K562 treated with DMSO at 1 percent for 12 hours (cell line): ENCODE data around the gene SETSIP. TPM values are rescaled to one million over a fixed set of nuclear protein-coding genes. Genes with fewer than 3 reads are reported as not detected.

ENCODE experiments used
- total RNA-seq: library from RNA; unstranded; fragments of 300-600 nt; gene quantifications from 2 replicates; pipeline ENCODE4 v1.2.3, GENCODE V29; 2022; ENCODE audit not compliant: insufficient read depth

Gene SETSIP
- total RNA-seq = not detected in 2 replicates

GRCh38 chr1:92075311-92075710 lies at the start of gene SETSIP:
SETSIP (minus strand) TSS chr1:92075411; CDS start chr1:92075411, 0 bp downstream.

GRCh38 chr1:92080128-92080985 lies 5.1 kb upstream of the SETSIP start, which contains the start of gene BTBD8:
BTBD8 (plus strand) TSS chr1:92080345; CDS start chr1:92080572, 227 bp downstream.

Other genes starting within 250 kb of the SETSIP start
- 6.3 and 29.6 TPM in 2 replicates for gene TGFBR3, start 189.3 kb downstream of the SETSIP start, total RNA-seq
- not detected in 2 replicates for gene BRDT, start 126.0 kb downstream of the SETSIP start, total RNA-seq
- gene EPHX4, start 45.4 kb downstream of the SETSIP start, total RNA-seq = not detected in 2 replicates
- gene BTBD8, start 4.9 kb upstream of the SETSIP start, total RNA-seq = 0.70 and 2.6 TPM in 2 replicates
- gene C1orf146, start 142.5 kb upstream of the SETSIP start, total RNA-seq = not detected in 2 replicates
- 4.7 and 14.4 TPM in 2 replicates for gene GLMN, start 223.6 kb upstream of the SETSIP start, total RNA-seq
- 6.2 and 14.2 TPM in 2 replicates for gene RPAP2, start 223.6 kb upstream of the SETSIP start, total RNA-seq